Measurements from ENCODE around the gene CCDC15. TPM values are rescaled to one million over a fixed set of nuclear protein-coding genes. Genes with fewer than 3 reads are reported as not detected.

CCDC15 gene
- total and polyA plus RNA-seq, 2 of the 13 experiments (the other 11 are each of a cell fraction or from before 2014, with no cell fraction given), result 2.2 to 4.6 TPM

DNA sequence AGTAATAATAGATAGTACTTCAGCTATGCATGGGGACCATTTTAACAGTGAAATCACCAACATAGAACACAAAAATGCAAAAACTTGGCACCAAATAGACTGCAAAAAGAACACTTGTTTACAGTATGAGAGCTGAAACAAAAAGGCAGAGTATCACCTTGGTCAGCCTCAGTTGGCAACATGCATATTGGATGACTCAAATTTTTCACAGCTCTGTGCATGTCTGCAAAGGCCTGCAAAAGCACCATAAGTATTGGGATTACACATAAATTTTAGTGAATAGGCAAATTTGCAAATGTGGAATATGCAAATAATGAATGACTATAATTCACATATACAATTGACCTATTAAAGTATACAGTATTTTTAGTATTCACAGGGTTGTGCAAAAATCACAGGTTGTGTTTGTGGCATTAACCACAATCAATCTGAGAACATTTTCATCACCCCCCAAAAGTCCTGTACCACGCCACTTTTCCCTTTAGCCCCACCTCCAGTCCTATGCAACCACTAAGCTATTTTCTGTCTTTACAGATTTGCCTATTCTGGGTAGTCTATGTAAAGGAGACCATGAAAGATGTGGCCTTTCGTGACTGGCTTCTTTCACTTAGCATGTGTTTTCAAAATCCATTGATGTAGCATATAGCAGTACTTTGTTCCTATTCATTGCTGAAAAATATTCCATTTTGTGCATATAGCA, 47.2 kb downstream of the CCDC15 start:
- Histone ChIP-seq H3K27me3 (ENCODE audit: control insufficient read depth in 1 of 2, insufficient read depth in 2 of 2, low read length in 2 of 2) (no peaks in the 10 kb centered on the region; a peak in 1 of 5 replicates), H4K20me1 (ENCODE audit: insufficient read depth, low read length) (no peaks in the 10 kb centered on the region), H2AFZ (ENCODE audit: low read length) (no peak overlapping the region), H3K79me2 (ENCODE audit: insufficient read depth, low read length) (no peaks in the 10 kb centered on the region), H3K36me3 (replicated peaks in 1 of 2; ENCODE audit: control insufficient read depth in 1 of 2, insufficient read depth in 2 of 2, low read length in 2 of 2) (no peaks in the 10 kb centered on the region), H3K9me3 (ENCODE audit: low read length) (no peaks in the 10 kb centered on the region), H3K4me1 (ENCODE audit: insufficient read depth, low read length) (no peaks in the 10 kb centered on the region), H3K9ac (ENCODE audit: insufficient read depth, low read depth, low read length) (no peak overlapping the region), H3K4me2 (ENCODE audit: low read depth, low read length) (no peak overlapping the region), H3K4me3 (replicated peaks in 1 of 3; ENCODE audit: insufficient read depth in 1 of 3, low read depth in 2 of 3, low read length in 3 of 3) (no peak overlapping the region), H3K27ac (ENCODE audit: extremely low read length, insufficient read depth, low read length) (no peak overlapping the region)
- POLR2A ChIA-PET, result no interaction called here
- ATAC-seq (no peak), DNase-seq (ENCODE audit: low spot score) (no peak), FAIRE-seq (no peak)
- intact Hi-C loops (cut with micrococcal nuclease; ENCODE audit: unreplicated experiment), result no loop called here
- BruUV-seq (replicated peaks), result no TSS peak
- 96% methylated on average over 2 of the region's 2 CpGs for WGBS (ENCODE audit: low lambda C conversion rate)
- in situ Hi-C loops (cut with HindIII; ENCODE audit: extremely low pct_ligation_motif_present, low pct_unique_long_range_greater_than_20kb), result no loop called here
- CTCF ChIA-PET (ENCODE audit: low intra/inter-chr PET ratio, low total read pairs), result no interaction called here
- TF ChIP-seq ZNF331 (CRISPR knock-in tag; IDR thresholded peaks at IDR 0.05) (no peak), ZNF530 (CRISPR knock-in tag; IDR thresholded peaks at IDR 0.05; ENCODE audit: low read depth) (no peak), ZNF207 (IDR thresholded peaks at IDR 0.05; ENCODE audit: borderline replicate concordance) (no peak), ZNF24 (IDR thresholded peaks at IDR 0.05) (no peak), ZNF30 (CRISPR knock-in tag; IDR thresholded peaks at IDR 0.05) (no peak), DNMT1 (CRISPR knock-in tag; IDR thresholded peaks at IDR 0.05) (no peak), RFXANK (CRISPR knock-in tag; IDR thresholded peaks at IDR 0.05) (no peak)
- TF ChIP-seq, protein P1, sequence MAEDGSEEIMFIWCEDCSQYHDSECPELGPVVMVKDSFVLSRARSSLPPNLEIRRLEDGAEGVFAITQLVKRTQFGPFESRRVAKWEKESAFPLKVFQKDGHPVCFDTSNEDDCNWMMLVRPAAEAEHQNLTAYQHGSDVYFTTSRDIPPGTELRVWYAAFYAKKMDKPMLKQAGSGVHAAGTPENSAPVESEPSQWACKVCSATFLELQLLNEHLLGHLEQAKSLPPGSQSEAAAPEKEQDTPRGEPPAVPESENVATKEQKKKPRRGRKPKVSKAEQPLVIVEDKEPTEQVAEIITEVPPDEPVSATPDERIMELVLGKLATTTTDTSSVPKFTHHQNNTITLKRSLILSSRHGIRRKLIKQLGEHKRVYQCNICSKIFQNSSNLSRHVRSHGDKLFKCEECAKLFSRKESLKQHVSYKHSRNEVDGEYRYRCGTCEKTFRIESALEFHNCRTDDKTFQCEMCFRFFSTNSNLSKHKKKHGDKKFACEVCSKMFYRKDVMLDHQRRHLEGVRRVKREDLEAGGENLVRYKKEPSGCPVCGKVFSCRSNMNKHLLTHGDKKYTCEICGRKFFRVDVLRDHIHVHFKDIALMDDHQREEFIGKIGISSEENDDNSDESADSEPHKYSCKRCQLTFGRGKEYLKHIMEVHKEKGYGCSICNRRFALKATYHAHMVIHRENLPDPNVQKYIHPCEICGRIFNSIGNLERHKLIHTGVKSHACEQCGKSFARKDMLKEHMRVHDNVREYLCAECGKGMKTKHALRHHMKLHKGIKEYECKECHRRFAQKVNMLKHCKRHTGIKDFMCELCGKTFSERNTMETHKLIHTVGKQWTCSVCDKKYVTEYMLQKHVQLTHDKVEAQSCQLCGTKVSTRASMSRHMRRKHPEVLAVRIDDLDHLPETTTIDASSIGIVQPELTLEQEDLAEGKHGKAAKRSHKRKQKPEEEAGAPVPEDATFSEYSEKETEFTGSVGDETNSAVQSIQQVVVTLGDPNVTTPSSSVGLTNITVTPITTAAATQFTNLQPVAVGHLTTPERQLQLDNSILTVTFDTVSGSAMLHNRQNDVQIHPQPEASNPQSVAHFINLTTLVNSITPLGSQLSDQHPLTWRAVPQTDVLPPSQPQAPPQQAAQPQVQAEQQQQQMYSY (CRISPR knock-in tag; IDR thresholded peaks at IDR 0.05), result no peak
- TF ChIP-seq, protein P2, sequence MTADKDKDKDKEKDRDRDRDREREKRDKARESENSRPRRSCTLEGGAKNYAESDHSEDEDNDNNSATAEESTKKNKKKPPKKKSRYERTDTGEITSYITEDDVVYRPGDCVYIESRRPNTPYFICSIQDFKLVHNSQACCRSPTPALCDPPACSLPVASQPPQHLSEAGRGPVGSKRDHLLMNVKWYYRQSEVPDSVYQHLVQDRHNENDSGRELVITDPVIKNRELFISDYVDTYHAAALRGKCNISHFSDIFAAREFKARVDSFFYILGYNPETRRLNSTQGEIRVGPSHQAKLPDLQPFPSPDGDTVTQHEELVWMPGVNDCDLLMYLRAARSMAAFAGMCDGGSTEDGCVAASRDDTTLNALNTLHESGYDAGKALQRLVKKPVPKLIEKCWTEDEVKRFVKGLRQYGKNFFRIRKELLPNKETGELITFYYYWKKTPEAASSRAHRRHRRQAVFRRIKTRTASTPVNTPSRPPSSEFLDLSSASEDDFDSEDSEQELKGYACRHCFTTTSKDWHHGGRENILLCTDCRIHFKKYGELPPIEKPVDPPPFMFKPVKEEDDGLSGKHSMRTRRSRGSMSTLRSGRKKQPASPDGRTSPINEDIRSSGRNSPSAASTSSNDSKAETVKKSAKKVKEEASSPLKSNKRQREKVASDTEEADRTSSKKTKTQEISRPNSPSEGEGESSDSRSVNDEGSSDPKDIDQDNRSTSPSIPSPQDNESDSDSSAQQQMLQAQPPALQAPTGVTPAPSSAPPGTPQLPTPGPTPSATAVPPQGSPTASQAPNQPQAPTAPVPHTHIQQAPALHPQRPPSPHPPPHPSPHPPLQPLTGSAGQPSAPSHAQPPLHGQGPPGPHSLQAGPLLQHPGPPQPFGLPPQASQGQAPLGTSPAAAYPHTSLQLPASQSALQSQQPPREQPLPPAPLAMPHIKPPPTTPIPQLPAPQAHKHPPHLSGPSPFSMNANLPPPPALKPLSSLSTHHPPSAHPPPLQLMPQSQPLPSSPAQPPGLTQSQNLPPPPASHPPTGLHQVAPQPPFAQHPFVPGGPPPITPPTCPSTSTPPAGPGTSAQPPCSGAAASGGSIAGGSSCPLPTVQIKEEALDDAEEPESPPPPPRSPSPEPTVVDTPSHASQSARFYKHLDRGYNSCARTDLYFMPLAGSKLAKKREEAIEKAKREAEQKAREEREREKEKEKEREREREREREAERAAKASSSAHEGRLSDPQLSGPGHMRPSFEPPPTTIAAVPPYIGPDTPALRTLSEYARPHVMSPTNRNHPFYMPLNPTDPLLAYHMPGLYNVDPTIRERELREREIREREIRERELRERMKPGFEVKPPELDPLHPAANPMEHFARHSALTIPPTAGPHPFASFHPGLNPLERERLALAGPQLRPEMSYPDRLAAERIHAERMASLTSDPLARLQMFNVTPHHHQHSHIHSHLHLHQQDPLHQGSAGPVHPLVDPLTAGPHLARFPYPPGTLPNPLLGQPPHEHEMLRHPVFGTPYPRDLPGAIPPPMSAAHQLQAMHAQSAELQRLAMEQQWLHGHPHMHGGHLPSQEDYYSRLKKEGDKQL (CRISPR knock-in tag; IDR thresholded peaks at IDR 0.05; ENCODE audit: low read depth), result no peak
- TF ChIP-seq, protein P3, sequence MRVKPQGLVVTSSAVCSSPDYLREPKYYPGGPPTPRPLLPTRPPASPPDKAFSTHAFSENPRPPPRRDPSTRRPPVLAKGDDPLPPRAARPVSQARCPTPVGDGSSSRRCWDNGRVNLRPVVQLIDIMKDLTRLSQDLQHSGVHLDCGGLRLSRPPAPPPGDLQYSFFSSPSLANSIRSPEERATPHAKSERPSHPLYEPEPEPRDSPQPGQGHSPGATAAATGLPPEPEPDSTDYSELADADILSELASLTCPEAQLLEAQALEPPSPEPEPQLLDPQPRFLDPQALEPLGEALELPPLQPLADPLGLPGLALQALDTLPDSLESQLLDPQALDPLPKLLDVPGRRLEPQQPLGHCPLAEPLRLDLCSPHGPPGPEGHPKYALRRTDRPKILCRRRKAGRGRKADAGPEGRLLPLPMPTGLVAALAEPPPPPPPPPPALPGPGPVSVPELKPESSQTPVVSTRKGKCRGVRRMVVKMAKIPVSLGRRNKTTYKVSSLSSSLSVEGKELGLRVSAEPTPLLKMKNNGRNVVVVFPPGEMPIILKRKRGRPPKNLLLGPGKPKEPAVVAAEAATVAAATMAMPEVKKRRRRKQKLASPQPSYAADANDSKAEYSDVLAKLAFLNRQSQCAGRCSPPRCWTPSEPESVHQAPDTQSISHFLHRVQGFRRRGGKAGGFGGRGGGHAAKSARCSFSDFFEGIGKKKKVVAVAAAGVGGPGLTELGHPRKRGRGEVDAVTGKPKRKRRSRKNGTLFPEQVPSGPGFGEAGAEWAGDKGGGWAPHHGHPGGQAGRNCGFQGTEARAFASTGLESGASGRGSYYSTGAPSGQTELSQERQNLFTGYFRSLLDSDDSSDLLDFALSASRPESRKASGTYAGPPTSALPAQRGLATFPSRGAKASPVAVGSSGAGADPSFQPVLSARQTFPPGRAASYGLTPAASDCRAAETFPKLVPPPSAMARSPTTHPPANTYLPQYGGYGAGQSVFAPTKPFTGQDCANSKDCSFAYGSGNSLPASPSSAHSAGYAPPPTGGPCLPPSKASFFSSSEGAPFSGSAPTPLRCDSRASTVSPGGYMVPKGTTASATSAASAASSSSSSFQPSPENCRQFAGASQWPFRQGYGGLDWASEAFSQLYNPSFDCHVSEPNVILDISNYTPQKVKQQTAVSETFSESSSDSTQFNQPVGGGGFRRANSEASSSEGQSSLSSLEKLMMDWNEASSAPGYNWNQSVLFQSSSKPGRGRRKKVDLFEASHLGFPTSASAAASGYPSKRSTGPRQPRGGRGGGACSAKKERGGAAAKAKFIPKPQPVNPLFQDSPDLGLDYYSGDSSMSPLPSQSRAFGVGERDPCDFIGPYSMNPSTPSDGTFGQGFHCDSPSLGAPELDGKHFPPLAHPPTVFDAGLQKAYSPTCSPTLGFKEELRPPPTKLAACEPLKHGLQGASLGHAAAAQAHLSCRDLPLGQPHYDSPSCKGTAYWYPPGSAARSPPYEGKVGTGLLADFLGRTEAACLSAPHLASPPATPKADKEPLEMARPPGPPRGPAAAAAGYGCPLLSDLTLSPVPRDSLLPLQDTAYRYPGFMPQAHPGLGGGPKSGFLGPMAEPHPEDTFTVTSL (CRISPR knock-in tag; IDR thresholded peaks at IDR 0.05; ENCODE audit: borderline replicate concordance), result no peak

Data from HepG2 (cell line).